Measurements from ENCODE around the gene CXCL17.
A peak's percentile ranks its signal among the peaks of the same experiment; 100 is the strongest.

CXCL17 gene

DNA sequence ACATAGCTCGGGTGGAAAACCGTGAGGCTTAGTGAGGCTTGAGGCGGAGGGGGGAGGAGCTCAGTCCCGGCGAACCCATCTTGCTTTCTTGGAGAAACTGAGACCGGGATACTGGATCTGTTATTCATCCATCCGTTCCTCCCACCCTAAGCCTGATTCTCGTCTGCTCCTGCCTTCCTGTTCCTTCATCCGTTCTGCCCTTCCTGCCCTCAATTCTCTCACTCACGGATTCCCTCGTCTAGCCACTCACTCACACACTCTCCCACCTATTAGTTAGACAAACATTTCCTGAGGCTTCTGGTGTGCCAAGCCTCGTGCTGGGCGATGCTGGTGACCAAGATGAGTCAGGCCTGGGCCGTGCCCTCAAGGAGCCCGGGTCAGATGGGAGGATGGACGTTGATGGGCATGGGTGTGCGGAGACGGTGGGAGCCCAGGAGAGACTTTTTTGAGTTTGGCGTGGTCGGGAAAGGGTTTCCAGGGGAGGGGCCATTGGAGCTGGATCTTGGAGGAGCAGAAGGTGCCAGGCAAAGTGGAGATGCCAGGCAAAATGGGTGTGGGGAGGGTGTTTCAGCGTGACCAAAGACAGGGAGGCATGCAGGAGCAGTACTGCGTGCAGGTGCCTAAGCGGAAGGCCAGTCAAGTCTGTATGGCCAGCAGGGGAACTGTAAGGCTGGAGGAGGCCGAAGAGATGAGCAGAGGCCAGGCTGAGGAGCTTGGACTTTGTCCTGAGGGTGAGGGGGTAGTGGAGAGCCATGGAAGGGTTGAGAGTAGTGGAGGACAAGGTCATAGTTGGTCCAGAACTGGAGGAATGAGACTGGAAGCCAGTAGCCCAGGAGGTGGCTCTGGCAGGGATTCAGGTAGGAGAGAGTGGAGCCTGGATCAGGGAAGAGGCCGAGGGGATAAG is 45.2 kb downstream of the CXCL17 start:
- DNase-seq: no peak

DNA sequence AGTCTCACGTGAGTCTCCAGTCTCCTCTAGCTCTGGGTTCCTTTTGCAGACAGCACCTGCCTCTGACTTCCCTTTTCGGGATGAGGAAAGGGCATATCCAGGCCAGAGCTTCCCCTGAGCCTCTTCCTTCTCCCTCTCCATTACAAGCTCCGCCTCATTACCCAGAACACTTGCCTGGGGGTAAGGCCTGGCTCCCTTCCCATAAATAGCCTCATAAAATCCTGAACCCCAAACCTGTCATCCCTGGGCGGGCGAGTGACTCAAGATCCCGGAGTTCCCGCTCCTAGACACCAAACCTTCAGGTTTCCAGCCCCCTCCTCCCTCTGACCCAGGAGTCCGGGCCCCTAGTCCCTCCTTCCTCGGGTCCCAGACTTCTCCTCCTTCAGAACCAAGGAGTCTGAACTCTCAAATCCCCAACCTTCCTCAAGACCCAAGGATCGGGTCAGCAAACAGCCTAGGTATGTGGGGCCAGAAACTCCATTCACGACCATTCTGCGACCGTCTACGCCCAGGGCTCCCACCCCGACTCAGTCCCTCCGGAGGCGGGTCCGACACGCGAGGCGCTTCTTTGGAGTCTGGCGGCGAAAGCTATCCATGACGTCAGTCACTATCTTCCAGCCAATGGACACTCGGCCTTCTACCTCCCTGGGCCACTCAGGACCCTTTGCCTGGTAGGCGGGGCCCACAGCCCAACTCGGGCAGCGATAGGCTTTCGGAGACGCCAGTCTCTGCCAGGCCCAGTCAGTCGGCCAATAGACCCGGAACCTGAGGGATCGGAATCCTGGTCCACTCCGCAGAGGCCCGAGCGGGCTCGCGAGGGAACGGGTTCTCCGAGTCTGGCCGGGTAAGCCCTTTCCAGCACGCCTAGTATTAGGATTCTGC is 46.1 kb downstream of the CXCL17 start:
- DNase-seq: peak; percentile 82

GRCh38 chr19:42394751-42395150 is 48.0 kb downstream of the CXCL17 start:
- no peak for DNase-seq

DNA sequence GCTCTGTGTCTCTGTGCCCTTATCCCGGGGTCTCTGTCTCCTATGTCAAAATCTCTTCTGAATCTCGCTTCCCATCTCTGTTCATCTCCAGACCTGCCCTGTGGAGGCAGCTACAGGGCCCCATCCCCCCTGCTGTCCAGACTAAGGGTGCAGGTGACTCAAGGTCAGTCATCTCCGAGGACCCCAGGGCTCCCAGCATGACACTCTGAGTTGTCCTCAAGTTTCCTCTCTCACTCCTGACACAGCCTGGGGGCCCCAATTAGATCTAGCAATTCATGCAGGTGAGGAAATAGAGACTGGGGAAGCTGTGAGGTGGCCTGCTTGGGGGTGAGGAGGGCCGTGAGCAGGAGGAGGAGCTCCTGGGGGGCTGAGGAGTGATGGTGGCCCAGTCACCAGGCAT is 50.6 kb downstream of the CXCL17 start:
- DNase-seq: no peak

- DNase-seq: no peak
Measured at GRCh38 chr19:42389899-42390298, 52.8 kb downstream of the CXCL17 start, which contains the start of gene CNFN. TSS of gene CNFN (minus strand) at chr19:42390297. CDS start at chr19:42389037, 1,260 bp downstream.

- no peak for DNase-seq
Measured at GRCh38 chr19:42388851-42389489, 53.8 kb downstream of the CXCL17 start.

DNA sequence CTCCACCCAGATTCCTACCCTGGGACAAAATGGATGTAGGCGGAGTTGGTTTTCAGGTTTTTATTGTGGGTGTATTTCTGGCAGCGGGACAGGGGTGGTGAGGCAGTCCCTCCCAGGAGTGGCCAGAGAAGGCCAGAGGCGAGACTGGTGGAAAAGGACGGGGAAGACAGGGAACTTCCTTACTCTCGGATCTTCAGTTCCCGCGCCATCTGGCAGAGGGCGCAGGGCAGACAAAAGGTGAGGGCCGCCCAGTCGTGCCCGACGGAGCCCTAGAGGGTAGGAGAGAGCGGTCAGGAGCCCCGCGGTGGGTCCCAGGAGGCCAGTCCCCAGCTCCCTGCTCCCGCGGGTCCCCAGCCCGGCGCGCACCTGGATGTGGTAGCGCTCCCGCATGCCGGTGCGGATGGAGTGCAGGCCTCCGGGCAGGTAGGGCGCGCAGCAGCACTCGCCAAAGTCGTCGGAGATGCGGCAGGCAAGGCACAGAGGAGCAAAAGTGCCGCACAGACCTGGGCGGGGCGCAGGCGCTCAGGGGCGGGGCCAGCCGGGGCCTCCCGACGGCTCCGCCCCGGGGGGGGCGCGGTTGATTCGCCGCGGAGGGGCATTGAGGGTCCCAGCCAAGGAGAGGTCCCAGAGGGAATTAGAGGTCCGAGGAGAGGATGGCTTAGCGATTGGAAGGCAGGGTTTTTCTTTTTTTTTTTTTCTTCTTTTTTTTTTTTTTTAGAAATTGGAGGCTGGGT is 55.6 kb downstream of the CXCL17 start:
- DNase-seq: peak; percentile 48

DNA sequence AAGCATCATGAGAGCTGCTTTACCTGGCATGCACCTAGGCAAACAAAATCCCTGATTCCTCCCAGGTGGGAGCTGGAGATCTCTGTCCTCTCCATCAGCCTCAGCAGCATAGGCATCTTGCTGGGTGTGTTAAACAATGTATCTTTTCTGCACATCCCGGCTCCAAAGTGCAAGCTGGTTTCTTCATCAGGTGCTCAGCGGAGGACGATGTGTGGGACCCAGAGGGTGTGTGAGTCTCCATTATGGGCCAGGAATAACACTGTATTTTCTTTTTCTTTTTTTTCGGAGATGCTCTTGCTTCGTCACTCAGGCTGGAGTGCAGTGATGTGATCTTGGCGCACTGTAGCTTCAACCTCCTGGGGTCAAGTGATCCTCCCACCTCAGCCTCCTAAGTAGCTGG is 62.6 kb downstream of the CXCL17 start:
- DNase-seq: no peak

Data from activated T-cell treated with anti-CD3 and anti-CD28 coated beads for 4 hours (primary cell).